Medulla oblongata (tissue), 1 donor: Measurements from ENCODE around the gene RREB1.

Source experiments
- DNase-seq: peaks from one replicate; pipeline ENCODE4 v3.0.0-alpha.2; 2015; ENCODE audit errors: extremely low spot score

The RREB1 gene

DNA sequence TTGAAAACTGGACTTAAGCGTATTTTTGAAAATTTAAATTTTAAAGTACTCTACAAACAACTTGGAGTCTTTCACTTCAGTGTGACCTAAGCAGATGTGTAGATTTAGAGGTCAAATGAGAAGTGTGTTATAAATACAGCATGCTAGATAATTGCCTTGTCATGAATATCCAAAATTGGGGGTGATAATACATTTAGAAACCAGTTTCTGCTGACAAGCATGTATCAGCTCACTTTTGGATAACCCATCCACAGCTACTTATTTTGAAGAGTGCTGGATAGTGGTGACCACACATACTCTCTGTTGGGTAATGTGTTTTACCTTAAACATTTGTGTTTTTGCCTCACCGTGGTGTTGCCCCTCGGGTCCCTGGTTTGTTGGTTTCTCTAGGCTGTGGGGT, 14.9 kb downstream of the RREB1 start:
- no peak for DNase-seq

DNA sequence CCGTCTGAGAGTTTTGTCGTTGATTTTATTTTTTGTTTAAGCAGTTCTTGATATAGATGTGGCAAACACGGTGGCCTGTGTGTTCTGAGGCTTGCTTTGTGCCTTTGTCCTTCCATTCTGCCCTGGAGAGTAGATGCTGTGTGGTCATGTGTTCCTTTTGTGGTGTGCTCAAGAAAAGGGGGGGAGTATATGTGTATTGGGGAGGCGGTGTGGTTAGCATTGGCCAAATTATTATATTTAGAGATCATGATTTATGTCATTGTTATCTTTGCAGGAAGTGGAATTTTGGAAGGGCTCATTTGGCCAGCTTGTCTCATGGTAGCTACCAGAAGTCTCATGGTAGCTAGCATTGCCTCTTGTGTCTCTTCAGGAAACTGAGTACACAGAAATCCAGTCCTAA, 16.4 kb downstream of the RREB1 start:
- DNase-seq: no peak

DNA sequence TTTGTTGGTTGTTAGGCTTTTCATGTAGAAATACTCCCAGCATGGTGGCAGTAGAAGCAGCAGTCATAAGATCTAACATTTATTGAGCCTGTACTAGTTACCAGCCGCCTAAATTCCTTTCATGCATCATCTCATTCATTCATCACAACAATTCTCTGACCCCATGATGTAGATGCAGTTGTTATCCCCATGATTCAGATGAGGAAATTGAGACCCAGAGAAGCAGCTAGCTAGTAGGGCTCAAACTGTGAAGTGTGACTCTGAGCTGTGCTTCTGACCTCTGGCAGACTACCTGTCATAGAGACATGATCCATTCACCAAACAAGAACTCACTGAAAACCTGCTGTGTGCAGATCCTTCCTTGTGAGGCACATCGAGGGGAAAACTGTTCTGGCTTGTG, 16.9 kb downstream of the RREB1 start:
- DNase-seq: no peak

DNA sequence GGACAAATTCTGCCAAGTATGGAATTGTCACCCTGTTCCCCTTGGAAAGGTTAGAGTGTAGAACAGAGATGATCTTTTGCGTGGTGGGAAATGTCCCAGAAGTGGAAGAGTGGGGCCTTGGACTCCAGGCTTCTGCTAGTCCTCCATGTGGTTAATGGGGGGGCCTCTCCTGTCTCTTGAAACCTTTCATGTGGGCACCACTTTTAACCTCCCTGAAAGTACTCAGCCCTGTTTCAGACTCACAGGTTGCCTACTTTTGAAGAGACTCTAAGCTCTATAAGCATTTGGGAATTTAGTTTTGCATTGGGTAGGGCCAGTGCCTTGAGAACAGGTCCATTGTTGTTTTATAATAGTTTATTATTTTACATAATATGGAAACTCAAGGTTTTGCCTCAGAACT, 17.5 kb downstream of the RREB1 start:
- DNase-seq: no peak

DNA sequence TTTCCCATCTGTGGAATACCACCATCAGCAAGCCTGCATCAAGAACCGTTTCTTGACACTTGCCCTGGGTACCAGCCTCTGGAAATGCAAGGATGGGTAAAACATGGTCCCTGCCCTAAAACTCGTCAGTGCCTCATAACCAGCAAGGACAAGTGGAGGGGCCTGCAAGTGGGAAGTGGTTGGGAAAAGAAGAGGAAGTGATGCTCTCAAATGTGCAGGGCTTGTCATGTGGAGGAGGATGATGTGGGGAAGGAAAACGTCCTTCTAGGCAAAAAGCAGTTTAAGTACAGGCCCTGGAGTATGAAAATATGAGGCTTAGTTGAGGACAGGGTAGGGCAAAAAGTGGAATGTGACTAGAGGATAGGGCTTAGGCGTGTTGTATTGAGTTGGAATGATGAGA, 19.0 kb downstream of the RREB1 start:
- peak; percentile 66 for DNase-seq

DNA sequence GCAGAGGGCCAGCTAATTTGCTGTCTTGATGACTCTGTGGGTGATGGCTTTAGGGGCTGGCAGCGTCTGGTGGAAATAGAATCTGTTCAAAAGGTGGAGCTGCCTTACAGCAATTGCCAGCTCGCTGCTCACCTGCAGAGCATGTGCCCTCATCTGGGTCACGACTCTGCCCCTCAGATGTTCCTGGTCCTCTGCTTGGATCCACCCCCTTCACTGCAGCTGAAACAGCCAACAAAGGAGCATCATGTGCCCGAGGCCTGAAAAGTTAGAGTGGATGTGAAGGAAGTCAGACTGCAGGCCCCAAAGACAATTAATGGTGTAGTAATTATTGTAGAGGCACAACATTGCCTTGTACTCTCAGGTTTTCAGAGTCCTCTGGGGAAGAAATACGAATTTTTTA, 19.9 kb downstream of the RREB1 start:
- no peak for DNase-seq

DNA sequence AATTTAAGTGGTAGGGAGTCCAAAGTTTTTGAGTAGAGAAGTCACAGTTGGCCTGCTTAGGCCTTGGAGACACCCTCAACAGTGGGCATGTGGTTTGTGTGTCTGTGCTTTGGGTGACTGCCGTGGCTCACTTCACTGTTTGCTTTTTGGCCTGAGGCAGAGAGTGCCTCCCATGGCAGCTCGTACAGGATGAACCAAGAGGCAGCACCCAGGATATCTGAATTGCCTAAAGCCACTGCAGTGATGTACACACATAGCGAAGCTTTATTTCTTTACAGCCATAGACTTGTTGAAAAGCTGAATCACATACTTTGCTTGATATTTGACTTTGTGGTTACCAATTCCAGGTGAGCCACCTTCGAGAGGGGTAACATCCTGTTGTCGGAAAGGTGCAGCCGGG, 21.6 kb downstream of the RREB1 start:
- DNase-seq: no peak

DNA sequence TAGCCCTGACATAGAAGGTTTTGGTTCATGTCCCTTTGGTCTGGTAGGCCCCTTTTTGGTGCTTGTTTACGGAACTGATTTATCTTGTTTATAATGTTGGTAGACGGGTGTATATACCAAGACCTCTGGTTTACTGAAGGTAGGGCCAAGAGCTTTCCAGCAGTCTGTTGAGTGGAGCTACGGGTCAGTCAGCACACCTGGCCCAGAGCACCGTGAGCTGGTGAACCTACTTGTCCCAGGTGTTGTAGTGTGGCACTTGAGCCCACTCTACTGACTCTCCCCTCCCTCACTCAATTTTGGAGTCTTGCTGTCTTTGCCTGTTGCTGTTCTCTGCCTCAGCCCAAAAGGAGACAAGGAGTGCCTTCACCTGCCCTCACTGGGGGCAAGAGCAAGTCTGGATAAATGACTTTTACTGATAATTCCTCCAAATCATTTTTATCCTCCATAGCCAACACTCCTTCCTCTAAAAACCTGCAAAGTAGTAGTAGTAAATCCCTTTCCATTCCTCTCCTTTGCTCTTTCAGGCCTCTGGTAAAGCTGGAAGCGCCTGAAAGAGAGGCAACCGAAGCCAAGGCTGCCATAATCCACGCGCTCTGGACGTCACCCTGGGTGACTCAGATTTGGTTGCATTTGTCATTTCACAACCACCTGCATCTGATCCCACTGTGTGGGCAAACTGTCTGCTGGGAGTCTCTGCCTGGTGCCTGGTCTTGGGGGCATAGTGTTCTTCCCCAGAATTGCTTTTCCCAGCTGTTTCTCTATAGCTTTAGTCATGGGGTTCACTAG, 22.2 kb downstream of the RREB1 start:
- DNase-seq: no peak

DNA sequence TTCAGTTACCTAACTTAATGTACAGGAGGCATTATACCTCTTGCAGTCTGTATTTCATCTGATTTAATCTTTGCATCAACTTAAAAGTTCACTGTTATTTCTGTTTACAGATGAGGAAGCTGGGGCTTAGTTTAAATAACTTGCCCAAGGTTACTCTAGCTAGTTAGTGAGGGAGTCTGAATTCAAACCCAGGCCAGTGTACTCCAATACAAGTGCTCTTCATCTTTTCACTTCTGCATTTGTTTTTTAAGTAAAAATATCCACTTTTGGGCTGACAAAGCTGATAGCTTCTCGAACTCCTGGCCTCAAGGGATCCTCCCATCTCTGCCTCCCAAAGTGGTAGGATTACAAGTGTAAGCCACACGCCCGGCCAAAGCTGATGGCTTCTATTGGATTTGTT, 23.6 kb downstream of the RREB1 start:
- DNase-seq: no peak

DNA sequence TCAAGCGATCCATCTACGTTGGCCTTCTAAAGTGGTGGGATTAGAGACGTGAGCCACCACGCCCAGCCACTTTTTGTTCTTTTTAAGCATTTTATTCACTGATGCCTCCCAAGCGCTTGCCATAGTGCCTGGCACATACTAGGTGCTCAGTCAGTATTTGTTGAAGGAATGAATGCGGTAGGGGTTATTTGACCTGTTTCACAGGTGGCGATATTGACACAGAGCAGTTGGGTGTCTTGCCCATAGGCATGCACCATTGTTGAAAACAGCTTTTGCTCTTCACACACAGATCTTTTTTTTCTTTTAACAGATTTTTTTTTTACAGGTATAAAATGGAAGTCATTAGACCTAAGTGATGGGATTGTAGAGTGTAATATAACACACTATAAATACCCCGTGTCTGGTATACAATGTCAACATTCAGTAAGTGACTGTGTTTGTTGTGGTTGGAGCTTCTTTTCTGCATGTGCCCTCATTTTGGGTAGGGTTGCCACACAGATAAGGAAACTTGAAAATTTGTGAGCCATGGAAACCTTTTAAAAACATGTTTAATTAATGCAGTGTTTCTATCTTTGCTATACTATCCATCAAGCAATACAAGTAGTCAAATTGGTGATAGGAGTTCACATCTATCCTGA, 24.8 kb downstream of the RREB1 start:
- no peak for DNase-seq

DNA sequence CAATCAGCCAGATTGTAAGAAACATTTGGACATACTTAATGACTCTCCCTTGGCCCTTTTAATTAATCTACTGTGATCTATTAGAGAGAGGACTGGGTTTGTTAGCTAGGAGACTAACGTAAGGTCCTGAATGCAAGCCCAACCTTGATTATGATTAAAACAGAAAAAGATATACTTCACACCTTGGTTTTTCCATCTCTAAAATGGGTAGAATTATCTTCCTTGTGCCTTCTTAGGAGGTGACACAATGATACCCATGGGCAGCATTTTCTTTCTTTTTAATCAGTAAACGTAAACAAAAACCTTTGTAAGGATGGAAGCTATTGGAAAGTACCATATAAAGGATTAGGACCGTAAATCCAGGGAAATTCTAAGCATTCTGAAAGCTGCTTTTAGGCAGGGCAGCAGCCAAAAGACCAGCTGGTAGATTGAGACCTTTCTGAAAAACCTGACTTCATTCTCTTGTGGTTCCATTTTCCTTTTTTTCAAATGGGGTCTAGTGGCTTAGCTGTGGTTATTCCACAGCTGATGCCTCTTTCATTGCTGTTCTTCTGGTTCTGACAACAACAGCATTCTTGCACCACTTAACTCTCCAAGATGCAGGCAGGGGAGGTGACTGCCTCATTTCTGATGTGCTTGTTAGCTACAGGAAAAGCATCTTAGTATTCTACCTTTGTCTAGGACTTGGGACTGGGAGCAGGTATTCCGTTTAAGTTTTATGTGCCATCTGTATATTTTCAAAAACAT, 27.4 kb downstream of the RREB1 start:
- no peak for DNase-seq

DNA sequence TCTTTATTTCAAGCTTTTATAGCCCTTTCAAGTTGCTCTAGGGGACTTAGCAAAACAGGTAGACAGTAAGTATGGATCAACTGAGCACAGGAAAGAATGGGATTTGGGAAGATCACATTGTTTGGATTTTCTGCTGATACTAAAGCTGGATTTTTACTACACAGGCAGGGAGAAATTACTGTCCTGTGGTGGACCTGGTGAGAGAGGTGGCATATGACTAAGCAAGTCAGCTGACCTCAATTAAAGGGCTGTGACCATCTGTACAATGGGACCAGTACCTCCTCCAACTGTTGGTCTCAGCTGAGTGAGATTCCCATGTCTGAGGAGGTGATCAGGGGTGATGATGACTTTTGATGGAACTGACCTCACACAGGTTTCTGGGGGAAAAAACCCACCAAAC, 28.0 kb downstream of the RREB1 start:
- DNase-seq: no peak

DNA sequence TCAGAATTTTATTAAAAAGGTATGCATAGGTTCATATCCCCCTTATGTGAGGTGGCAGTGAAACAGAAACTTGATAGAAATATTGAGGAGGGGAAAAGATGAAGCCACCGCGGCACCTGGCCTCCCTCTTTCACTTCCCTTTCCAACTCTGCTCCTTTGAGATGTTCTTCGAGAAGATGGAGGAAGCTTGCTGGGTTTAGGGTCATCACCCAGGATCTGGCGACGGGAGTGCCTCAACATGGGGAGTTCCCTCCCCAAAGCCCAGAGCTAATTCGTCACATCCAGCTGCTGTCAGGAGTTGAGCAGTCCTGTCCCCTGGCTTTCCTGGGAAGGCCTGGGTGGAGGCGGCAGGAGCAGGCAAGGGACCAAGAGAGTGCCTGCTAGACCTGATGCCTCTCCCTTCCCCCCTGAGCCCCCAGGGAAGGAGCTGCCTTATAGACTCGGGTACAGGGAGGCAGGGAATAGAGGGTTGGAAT, 29.1 kb downstream of the RREB1 start:
- no peak for DNase-seq

DNA sequence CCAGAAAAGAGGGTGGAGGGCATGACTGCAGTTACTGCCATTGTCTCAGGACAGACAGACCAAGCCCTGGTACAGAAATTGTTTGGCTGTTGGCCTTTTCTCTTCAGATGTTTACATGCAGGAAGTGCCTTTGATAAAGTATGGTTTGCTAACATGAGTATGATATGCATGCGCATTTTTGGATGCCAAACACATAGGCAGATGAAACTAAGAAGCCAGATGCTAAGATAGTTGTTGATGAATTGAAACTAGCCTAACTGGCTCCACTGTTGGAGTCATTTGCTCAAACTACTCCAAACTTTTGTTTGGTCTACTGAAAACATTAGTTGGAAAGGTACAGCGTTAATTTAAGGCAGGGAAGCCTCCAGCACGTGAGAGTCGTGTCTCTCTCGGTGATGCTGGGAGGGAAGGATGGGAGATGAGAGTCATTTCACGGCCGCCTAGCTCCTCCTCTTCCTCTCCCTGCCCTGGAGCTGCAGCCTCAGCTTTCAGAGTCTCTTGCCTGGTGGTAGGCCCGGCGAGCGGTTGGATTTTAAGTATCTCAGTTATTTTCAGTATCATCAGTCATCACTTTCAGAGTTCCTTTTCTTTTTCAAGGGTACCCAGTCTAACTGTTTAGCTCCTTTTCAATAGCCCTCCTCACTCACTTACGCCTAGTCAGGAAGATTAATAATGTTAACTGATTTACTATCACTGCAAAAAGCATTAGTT, 29.7 kb downstream of the RREB1 start:
- peak; percentile 62 for DNase-seq

DNA sequence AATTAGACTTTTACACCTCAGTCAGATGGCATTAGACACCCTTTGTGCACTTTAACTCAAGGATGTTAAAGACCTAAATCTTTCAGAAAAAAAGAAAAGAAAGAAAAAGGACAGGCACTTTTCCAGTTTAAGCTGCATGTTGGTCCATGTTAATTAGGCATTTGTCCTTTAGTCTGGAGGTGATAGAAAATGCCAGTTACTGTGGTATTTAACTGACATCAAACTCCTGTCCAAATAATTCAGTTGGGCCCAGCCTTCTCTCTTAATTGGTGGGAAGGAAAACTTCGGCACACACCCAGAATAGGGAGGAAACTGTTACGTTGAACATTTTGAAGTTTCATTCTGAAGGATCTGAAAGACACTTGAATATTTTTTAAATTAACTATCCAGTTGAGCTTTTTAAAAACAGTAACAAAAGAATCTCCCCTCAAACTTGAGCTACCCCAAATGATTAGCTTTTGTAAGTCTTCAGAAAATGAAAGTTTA, 30.3 kb downstream of the RREB1 start:
- no peak for DNase-seq

DNA sequence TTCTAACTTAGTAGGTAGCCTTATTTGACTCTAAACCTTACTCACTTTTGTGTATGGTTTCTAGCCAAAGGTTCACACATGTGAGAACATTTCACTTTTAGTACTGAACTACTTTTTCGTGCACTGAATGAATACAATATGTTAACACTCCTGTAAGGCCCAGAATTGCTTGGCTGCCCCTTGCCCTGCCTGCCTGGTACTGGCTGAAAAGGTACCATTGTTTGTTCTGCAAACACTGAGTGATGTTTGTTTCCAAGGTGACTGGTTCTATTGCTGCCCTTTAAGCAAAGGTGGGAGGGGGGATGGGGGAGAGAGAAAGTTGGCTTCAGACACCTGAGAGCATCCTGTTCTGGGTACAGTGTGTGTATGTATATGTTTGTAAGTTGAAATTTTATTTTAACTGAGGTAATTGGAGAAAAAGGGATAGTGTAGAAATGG, 31.2 kb downstream of the RREB1 start:
- DNase-seq: no peak

DNA sequence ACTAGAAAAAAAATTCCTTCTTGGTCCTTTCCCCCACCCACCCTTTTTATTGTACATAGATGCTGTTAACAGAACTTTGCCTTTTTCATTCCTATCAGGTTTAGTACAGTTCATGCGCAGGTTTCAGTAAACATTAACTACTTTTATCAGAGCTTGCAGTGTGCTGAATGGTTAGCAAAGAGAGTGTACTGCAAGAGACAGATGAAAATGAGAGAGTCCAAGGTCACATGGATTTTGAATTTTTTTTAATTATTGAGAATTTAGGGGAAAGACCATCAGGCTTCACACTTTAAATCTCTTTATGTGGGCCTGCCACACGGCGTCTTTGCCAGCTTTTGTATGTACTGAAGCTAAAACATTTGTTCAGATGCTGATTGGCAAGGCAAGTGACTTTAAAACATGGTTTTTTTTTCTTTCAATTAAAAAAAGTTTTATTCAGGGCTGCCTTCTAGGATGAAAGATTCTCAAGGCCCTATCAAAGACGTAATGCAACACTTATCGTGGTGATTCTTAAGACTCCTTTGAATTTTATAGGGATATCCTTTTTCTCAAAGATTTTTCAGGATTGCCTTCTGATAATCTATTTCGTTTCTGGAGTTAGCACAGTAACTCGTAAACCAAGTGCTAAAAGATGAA, 32.2 kb downstream of the RREB1 start:
- no peak for DNase-seq

DNA sequence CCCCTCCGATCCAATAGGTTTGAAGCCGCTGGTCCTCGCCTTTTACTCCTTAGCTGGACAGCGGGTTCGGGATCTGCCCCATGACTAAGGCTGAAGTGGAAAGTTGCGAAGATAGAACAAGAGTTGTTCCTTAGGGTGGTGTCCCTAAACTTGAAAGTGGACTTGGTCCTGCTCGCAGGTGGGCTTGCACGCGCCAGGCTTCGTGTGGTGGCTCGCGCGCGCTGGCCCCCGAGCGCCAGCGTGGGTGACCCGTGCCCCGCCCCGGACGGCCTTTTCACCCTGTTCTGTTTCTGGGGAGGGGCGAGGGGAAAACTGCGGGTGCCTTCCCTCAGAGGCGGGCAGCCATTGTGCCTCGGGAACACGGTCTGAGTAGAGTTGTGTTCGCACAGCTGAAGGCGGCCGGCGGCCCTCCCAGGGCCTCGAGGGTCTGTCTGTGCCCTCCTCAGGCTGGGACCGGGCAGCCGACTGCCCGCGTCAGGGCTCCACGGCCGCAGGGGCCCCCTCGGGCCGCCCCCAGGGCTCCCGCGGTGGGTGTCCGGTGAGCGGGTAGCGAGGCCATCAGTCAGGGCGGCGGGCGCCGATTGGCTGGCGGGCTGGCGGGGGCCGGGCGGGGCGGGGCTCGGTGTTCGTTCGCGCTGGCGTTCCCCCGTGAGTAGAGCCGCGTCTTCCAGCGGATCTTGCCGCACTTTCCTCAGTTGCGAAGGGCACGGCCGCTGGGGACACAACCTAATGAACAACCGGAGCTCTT, 33.0 kb downstream of the RREB1 start:
- peak; percentile 92 for DNase-seq

DNA sequence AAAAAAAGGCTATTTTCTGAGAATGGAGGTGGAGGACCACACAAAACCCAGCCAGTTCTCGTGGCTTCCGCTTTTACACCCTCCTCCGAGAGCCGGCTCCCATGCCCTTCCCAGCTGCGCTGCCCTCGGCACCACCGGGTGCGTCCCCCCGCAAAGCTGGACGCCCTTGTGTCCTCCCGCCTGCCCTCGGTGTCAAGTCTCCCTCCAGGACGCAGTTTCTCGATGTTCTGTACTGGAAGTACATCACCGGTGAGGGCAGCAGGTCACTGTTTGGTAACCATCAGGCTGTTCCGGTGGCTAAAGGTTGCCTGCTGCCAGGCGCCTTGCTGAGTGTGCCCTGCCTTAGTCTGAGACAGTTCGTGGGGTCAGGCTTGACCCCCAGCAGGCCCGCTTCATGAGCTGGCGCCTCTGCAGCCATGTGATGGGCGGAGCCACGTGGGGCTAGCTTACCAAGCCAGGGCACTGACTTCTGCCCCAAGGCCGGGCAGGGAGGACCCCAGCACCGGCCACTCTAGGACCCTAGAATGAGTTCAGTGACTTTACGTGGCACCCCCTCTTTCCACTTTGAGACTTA, 34.6 kb downstream of the RREB1 start:
- DNase-seq: no peak

DNA sequence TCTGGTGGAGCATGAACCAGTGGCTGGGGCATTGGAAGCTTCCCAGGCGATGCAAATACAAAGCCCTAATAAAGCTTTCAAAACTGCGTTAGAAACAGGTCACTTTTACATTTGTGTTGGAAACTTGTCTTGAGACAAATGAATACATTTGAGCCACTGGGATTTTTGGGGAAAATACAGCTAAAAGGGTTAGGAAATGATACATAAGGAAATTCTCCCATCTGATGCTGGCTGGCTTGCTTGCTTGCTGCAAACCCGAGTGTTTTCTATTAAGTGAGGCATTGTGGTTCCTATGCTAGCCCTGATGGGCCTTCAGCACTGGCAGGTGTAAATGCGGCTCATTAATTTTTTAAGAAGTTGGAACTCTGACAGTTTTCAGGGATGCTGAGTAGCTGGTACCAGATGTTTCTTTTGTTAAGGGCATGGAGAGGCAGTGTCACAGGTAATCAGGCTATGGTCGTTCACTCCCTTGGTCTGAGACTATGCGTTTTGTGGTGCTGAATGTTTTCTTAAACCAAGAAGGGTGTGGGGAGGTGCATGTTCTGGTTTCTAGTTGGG, 35.2 kb downstream of the RREB1 start:
- DNase-seq: no peak
